Epithelial cell of proximal tubule (primary cell): ENCODE results near the gene CIAO2A. TPM values are rescaled to one million over a fixed set of nuclear protein-coding genes. Genes with fewer than 3 reads are reported as not detected.
A peak's percentile ranks its signal among the peaks of the same experiment; 100 is the strongest.
"Not testable (repeated sequence)": the region's sequence is repeated elsewhere in the genome, so short reads cannot be mapped to it uniquely, and the experiment has no call there.

ENCODE experiments used
- DNase-seq: peaks from one replicate; pipeline ENCODE4 v3.0.0-alpha.2; 2011; ENCODE audit warnings: low read depth
- H3K4me3 ChIP-seq: 2 replicates; pipeline ENCODE4 v1.5.1; 2011; ENCODE audit warnings: low read depth, mild to moderate bottlenecking, low read length
- total RNA-seq: library from RNA; depleted of rRNA; stranded (reverse); fragments of >200 nt; gene quantifications from 2 replicates; pipeline ENCODE4 v1.2.3, GENCODE V29; 2015
- TF ChIP-seq, protein P1 (sequence below): conservative IDR thresholded peaks from 2 replicates; pipeline ENCODE4 v1.5.1; 2012; ENCODE audit warnings: low read depth, mild to moderate bottlenecking, low read length

The CIAO2A gene
- total RNA-seq, 1 donor from 2014 or later: 92.3 TPM

- no peak for DNase-seq
- H3K4me3 ChIP-seq: no peak overlapping the region
- TF ChIP-seq, protein P1, sequence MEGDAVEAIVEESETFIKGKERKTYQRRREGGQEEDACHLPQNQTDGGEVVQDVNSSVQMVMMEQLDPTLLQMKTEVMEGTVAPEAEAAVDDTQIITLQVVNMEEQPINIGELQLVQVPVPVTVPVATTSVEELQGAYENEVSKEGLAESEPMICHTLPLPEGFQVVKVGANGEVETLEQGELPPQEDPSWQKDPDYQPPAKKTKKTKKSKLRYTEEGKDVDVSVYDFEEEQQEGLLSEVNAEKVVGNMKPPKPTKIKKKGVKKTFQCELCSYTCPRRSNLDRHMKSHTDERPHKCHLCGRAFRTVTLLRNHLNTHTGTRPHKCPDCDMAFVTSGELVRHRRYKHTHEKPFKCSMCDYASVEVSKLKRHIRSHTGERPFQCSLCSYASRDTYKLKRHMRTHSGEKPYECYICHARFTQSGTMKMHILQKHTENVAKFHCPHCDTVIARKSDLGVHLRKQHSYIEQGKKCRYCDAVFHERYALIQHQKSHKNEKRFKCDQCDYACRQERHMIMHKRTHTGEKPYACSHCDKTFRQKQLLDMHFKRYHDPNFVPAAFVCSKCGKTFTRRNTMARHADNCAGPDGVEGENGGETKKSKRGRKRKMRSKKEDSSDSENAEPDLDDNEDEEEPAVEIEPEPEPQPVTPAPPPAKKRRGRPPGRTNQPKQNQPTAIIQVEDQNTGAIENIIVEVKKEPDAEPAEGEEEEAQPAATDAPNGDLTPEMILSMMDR: no peak
Observed at GRCh38 chr15:64125978-64126377, 32.3 kb upstream of the CIAO2A start.

- TF ChIP-seq, protein P1: no peak
- DNase-seq: no peak
- no peak overlapping the region for H3K4me3 ChIP-seq
Observed at GRCh38 chr15:64122936-64123351, 29.3 kb upstream of the CIAO2A start.

DNA sequence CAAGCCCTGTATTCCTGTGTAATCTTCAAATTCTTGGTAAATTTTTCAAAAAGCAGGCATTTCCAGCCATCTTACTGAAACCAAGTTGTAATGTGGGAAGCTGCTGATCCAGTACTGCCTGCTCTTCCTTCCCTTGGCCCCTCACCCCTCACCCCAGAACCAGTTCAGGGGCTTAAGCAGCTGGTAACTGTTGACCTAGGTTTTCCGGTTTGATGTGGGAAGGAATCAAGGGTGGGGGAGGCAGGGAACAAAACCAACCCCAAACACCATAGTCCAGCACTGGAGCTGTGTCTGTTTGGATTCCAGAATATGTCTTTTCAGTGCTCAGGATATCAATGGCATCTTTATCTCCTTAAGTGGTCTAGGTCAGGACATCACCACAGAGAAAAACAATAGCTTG is 28.8 kb upstream of the CIAO2A start:
- DNase-seq: no peak
- TF ChIP-seq, protein P1: no peak
- H3K4me3 ChIP-seq: no peak overlapping the region

GRCh38 chr15:64121614-64122013 is 28.0 kb upstream of the CIAO2A start:
- DNase-seq: no peak
- TF ChIP-seq, protein P1: no peak
- no peak overlapping the region for H3K4me3 ChIP-seq

DNA sequence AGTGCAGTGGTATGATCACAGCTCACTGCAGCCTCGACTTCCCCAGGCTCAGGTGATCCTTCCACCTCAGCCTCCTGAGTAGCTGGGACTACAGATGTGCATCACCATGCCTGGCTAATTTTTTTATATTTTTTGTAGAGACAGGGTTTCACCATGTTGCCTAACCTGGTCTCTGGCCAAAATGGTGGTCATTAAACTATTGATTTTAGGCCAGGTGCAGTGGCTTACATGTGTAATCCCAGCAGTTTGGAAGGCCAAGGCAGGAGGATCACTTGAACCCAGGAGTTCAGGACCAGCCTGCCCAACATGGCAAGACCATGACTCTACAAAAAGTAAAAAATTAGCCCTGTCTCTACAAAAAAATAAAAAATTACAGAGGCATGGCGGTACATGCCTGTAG is 26.7 kb upstream of the CIAO2A start:
- H3K4me3 ChIP-seq, DNase-seq: not testable (repeated sequence)

- TF ChIP-seq, protein P1: no peak
- H3K4me3 ChIP-seq: no peak overlapping the region
Observed at GRCh38 chr15:64117759-64118487, 24.3 kb upstream of the CIAO2A start.

GRCh38 chr15:64112904-64113303 is 19.3 kb upstream of the CIAO2A start:
- no peak overlapping the region for H3K4me3 ChIP-seq
- TF ChIP-seq, protein P1: no peak
- DNase-seq: peak; percentile 75

More at GRCh38 chr15:64117759-64118487, 24.3 kb upstream of the CIAO2A start:
- DNase-seq: no peak
